HL-60/S4 (cell line): Measurements from ENCODE around the gene MIF4GD.
"Not testable (repeated sequence)": the region's sequence is repeated elsewhere in the genome, so short reads cannot be mapped to it uniquely, and the experiment has no call there.

Experiments used
- in situ Hi-C: fragments of 300-500 bp; cut with MboI; formaldehyde crosslinking; loops from 2 replicates; pipeline ENCODE4 v1.14.3; 2022; ENCODE audit warnings: low sequenced_read_pairs

MIF4GD gene

GRCh38 chr17:75289115-75289831 lies 18.2 kb upstream of the MIF4GD start, which contains the start of gene SLC25A19:
SLC25A19 (minus strand) TSS chr17:75289433; CDS start chr17:75286764, 2,669 bp downstream.
- in situ Hi-C loops: no loop called here

- in situ Hi-C loops: no loop called here
Measured at GRCh38 chr17:75288770-75289114, 17.7 kb upstream of the MIF4GD start.

- in situ Hi-C loops: no loop called here
Measured at GRCh38 chr17:75288359-75288758, 17.3 kb upstream of the MIF4GD start.

GRCh38 chr17:75287221-75287620 lies 16.2 kb upstream of the MIF4GD start:
- in situ Hi-C loops: no loop called here

GRCh38 chr17:75285123-75285522 lies 14.1 kb upstream of the MIF4GD start:
- in situ Hi-C loops: no loop called here

- in situ Hi-C loops: not testable (repeated sequence)
Measured at GRCh38 chr17:75280189-75280588, 9.2 kb upstream of the MIF4GD start.

GRCh38 chr17:75277664-75278071 lies 6.6 kb upstream of the MIF4GD start:
- in situ Hi-C loops: no loop called here

- in situ Hi-C loops: no loop called here
Measured at GRCh38 chr17:75273977-75274708, 3.1 kb upstream of the MIF4GD start.

- in situ Hi-C loops: no loop called here
Measured at GRCh38 chr17:75272848-75273184, 1.8 kb upstream of the MIF4GD start.

GRCh38 chr17:75271955-75272847 lies 1.2 kb upstream of the MIF4GD start:
- in situ Hi-C loops: no loop called here

- in situ Hi-C loops: no loop called here
Measured at GRCh38 chr17:75271233-75271954, 363 bp upstream of the MIF4GD start.

GRCh38 chr17:75270218-75270965 lies 639 bp downstream of the MIF4GD start:
- in situ Hi-C loops: no loop called here

- in situ Hi-C loops: no loop called here
Measured at GRCh38 chr17:75269844-75270217, 1.2 kb downstream of the MIF4GD start.

GRCh38 chr17:75267411-75268232 lies 3.4 kb downstream of the MIF4GD start:
- in situ Hi-C loops: no loop called here

GRCh38 chr17:75267153-75267410 lies 3.9 kb downstream of the MIF4GD start:
- in situ Hi-C loops: no loop called here

GRCh38 chr17:75266316-75267152 lies 4.5 kb downstream of the MIF4GD start:
- in situ Hi-C loops: no loop called here

- in situ Hi-C loops: no loop called here
Measured at GRCh38 chr17:75265614-75266315, 5.3 kb downstream of the MIF4GD start.

GRCh38 chr17:75263055-75263454 lies 8.0 kb downstream of the MIF4GD start:
- in situ Hi-C loops: no loop called here
